Measurements from ENCODE around the gene ERC2.

Gene ERC2

DNA sequence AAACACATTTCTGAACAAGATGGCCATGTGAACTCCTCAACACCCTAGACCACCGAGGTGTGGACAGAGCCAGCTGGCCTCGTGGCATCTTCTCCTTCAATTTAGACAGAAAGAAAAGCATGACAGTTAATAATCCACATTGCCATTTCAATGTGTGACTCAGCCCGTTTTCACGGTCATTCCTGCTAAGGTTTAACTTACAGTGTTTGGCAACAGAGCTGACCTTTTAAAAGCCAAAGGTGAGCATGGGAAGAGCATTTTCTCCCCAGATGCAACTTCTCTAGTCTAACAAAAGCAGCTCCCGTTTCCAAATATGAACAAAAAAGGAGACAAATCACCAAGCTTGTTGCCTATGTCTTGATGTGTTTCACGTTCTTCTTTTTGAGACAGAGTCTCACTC, 563.6 kb downstream of the ERC2 start:
- FAIRE-seq (no peak), DNase-seq (ENCODE audit: insufficient read length, low spot score) (no peak)

DNA sequence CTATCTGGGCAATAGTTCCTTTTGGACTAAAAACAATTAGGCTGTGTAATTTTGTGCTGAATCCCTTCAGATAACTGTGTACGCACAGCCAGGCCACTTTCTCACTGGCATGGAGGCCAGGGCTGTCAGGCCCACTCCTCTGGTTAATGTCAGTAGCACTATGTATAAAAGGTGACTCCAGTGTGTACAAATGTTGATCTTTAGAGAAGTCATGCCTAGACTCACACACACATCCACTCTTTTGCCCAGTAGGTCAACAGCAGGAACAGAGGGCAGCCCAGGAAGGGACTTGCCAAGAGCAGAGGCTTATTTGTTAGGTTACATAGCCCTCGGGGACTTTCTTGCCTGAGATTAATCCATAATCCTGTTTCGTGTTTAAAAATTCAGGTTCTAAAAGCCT, 564.6 kb downstream of the ERC2 start:
- DNase-seq (ENCODE audit: insufficient read length, low spot score): no peak
- FAIRE-seq: no peak

DNA sequence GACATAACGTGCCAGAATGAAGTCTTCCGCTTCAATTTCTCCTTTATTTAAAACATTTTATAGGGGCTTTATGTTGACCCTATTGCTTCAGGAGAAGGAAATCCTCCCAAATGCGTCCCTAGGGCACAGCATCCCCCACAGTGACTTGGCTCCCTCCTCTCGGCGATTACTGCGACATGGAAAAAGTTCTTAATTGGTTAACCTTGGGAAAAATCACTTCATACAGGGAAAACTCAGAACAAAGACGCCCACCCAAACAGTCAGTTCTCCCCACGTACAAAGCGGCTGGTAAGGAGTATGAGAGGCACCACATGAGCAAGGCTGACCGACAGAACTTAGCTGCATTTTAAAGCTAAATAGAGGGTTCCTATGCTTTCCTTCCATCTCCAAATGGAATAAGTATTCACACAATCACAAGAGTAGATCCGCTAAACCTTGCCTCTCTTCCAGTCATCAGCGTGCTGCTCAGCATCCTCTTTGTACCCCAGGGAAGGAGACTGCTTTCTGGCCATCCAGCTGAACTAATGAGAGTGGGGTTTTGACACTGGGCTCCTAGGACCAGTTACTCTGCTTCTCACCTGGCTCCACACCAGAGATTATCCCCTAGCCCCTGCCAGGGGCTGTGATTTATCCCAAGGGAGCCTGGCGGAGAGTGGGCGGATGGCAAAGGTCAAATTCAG, 565.9 kb downstream of the ERC2 start:
- no peak for FAIRE-seq
- DNase-seq (ENCODE audit: insufficient read length, low spot score): no peak

- no peak for DNase-seq (ENCODE audit: insufficient read length, low spot score)
- no peak for FAIRE-seq
Observed at GRCh38 chr3:55899887-55900286, 568.4 kb downstream of the ERC2 start.

DNA sequence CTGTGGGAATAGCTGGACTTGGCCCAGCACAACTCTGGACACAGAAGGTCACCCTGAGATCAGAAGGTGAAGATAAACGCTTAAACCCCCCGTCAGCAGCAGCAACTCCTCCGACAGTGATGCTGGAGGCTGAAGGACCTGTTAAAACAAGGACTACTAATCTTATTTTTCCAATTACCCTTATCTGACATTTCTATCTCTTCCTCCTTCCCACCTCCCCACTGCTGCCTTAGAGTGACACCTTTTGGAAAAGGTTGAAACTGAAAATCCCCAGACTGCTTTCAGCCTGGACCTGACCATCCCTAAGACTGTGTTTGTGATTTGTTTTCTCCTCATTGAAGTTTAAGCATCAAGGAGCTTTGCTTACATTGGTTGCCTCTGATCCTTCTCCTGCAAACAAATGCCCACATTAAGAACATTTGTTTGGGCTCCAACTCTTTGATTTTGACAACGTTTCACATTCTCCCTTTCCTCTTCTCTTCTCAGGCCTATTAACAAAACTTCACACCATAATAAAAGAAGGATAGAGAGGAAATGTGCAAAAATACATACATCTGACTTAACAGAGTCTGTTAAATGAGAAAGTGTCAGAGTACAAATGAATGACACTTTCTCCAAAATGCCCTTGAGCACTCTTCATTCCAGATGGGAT, 570.6 kb downstream of the ERC2 start:
- DNase-seq (ENCODE audit: insufficient read length, low spot score): peak; percentile 12
- FAIRE-seq: no peak

DNA sequence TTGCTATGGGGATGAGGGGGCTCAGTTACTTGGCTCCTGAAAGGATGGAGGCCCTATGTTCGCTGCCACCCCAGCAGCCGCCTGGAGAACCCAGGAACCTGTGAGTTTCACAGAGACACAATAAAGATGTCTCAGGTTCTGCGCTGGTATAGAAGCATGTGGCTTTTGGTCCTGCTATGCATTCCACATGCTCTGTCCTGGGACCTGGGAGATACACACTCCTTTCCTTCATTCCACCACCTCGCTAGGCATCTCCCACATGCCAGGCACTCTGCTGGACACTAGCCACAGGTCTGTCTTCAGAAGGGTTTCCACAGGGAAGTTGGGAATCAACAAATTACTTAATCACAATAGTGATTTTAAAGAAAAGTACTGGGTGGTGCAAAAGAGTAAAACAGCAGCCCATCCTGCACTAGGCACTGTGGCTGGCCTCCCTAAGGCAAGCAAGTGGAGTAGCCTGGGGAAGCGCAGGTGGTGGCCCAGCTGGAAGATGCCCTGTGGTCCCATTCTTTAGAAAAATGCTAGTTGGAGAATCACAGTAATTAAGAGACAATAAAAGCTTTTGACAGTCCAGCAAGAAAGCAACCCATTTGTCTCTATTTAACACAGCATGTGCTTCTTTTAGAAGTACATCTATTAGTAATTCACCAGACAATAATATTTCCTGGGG, 572.2 kb downstream of the ERC2 start:
- DNase-seq (ENCODE audit: insufficient read length, low spot score) (no peak), FAIRE-seq (no peak)

GRCh38 chr3:55894605-55895004, 573.7 kb downstream of the ERC2 start:
- DNase-seq (ENCODE audit: insufficient read length, low spot score): no peak

DNA sequence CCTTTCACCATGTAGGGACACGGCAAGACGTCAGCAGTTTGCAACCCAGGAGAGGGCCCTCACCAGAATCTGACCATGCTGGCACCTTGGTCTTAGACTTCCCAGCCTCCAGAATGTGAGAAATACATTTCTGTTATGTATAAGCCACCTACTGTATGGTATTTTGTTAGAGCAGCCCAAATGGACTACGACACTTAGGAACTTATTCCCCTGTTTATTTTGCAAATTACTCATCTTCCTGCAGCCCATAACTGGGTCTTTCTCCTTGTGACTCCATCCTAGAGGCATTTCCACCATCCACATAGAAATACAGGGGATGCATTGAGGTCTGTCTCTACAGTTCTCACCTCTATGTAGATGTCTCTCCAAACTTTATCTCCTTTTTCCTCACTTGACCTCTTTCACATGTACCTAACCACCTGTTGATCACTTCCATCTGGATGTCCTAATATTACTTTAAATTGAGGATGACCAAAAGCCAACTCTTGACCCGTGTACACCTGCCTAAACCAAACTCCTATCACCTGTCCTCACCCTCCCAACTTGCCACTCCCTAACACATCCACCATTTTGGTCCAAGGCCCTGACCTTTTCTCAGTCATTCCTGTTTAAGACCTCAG, 575.1 kb downstream of the ERC2 start:
- no peak for FAIRE-seq

More at GRCh38 chr3:55894605-55895004, 573.7 kb downstream of the ERC2 start:
- no peak for FAIRE-seq

DNA sequence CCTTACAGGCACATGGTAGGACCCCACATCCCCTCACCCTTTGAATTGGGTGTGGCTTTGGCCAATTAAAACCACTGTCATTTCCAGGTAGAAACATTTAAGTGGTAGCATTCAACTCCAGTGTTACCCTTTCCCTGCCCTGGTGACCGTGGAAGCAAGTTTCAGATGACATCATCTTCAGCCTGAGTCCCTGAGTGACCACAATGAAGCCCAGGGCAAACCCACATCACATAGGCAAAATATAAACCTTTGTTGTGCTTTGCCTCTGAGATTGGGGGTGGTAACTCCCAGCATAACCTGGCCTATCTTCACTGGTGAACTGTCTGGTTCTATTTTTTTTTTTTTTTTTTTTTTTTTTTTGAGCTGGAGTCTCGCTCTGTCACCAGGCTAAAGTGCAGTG, 577.2 kb downstream of the ERC2 start:
- FAIRE-seq: no peak
- no peak for DNase-seq (ENCODE audit: insufficient read length, low spot score)

More for the DNA sequence above, 575.1 kb downstream of the ERC2 start:
- no peak for DNase-seq (ENCODE audit: insufficient read length, low spot score)

- FAIRE-seq: no peak
- DNase-seq (ENCODE audit: insufficient read length, low spot score): no peak
Observed at GRCh38 chr3:55888282-55888885, 579.9 kb downstream of the ERC2 start.

DNA sequence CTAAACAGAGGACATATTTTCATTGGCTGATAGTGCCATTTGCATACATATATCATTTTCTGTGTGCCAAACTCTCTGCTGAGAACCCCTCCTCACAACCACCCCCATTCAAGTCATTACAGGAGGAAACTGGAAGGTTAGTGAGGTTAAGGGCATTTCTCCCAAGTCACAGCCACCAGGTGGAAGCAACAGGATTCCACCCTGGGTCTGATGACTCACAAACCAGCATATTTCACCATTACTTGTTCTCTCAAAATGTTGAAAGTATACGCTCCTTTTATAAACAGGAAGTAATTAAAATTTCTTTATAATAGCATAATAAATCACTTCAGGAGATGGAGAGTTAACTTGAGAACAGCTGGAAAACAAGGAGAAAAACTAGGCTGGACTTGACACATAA, 582.5 kb downstream of the ERC2 start:
- FAIRE-seq: peak; percentile 28

DNA sequence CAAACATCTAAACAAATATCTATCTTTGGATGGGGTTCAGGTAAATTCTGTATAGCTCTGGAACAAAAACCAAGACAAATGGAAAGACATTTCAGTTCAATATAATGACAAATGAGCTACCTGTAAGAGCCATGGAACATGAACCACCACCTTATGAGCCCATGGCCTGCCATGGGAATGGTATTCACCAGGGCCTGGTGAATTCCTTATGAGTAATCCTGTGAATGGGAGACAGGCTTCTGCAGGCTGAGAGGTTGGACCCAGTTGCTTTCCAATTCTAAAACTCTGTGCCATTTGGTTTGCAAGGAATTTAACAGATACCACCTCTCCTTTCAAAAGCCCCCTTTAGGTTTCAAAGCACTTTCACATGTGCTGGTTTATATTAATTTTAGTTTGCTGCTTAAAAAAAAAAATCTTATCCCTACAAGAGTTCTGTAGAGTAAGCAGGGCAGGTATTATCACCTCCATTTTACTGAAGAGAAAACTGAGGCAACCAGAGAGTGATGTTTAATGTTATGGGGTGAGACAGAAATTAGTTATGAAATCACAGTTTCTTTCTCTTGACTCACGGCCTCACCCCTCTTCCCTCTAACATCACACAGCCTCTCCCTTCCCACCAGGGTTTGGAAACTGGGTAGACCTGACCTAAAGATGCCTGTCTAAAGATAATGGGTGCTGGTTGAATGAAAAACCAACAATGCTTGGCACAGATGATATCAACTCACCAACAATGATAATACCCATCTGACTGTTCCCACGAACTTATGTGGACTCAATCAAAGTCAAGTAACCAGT, 583.6 kb downstream of the ERC2 start:
- no peak for FAIRE-seq

More for the DNA sequence above, 582.5 kb downstream of the ERC2 start:
- DNase-seq (ENCODE audit: insufficient read length, low spot score): peak; percentile 48

GRCh38 chr3:55884066-55884465, 584.2 kb downstream of the ERC2 start:
- no peak for FAIRE-seq
- DNase-seq (ENCODE audit: insufficient read length, low spot score): no peak

More for the DNA sequence above, 583.6 kb downstream of the ERC2 start:
- no peak for DNase-seq (ENCODE audit: insufficient read length, low spot score)

GRCh38 chr3:55882006-55882405, 586.3 kb downstream of the ERC2 start:
- FAIRE-seq: no peak
- DNase-seq (ENCODE audit: insufficient read length, low spot score): no peak

DNA sequence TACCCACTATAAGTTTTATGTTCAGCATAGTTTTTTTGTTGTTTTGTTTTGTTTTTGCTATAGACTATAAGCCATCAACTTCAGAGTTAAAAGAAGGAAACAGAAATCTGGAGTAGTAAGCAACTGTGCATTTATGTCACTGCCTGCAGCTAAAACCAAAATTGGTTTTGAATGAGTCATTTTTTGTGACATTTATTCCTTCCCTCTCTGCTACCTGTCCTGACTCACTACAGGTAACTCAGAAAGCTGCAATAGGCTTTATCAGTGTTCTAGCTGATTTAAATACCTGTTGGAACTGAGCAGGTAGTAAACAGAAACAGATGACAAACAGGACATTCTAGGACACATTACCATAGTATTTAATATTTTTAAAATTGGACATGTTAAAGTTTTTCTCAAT, 587.9 kb downstream of the ERC2 start:
- FAIRE-seq: no peak

DNA sequence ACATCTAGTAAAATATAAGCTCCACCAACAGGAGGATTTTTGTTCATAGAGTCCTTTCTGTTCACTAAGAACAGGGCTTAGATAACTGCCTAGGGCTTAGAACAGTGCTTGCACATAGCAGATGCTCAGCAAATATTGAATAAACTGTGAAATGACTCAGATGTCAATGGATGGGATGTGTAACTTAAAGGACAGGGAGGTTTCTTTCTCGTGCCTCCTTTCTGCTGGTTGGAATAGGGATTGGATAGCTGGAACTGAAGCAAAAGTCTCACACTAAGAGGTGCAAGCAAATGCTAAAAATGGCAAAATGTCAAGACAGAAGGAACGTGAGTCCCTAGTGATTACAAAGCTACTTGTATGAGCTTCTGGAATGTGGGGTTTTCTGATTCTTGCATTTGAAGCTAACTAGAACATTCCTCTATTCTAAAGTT, 588.4 kb downstream of the ERC2 start:
- DNase-seq (ENCODE audit: insufficient read length, low spot score): no peak

More for the DNA sequence above, 587.9 kb downstream of the ERC2 start:
- DNase-seq (ENCODE audit: insufficient read length, low spot score): no peak

GRCh38 chr3:55877703-55878102, 590.6 kb downstream of the ERC2 start:
- FAIRE-seq (no peak), DNase-seq (ENCODE audit: insufficient read length, low spot score) (no peak)

More for the DNA sequence above, 588.4 kb downstream of the ERC2 start:
- FAIRE-seq: no peak

DNA sequence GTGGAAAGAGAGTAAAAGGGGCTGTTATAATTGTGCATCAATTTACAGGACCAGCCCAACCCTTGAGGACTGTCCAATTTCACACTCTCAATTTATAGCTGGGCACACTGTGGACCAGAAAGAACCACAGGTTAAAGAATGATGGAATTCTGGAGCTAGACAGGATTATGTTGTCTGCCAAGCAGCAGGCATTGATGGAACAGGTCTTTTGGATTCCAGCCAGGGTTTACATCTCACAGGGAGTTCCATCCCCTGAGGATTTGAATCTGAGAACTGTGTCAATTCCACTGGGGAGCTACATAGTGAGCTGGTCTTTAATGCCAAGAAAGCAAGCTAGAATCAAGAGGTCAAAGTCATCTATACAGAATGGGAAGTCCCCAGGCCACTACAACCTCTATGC, 591.7 kb downstream of the ERC2 start:
- DNase-seq (ENCODE audit: insufficient read length, low spot score): no peak

GRCh38 chr3:55875113-55875512, 593.2 kb downstream of the ERC2 start:
- DNase-seq (ENCODE audit: insufficient read length, low spot score) (no peak), FAIRE-seq (no peak)

More for the DNA sequence above, 591.7 kb downstream of the ERC2 start:
- FAIRE-seq: no peak
